B cell (primary cell): ENCODE measurements around the gene STRADA. TPM values are rescaled to one million over a fixed set of nuclear protein-coding genes. Genes with fewer than 3 reads are reported as not detected.

Experiments
- ATAC-seq: fragments of 200-7000 bp; cut with Tn5 transposase; one replicate; pipeline ENCODE4 v1.10.0; 2021; ENCODE audit warnings: low read depth, mild to moderate bottlenecking, moderate number of reproducible peaks, moderate library complexity
- CTCF ChIA-PET: fragments of 350-600 bp; sonication (Branson Sonifier 250); formaldehyde crosslinking; loops from one replicate; lab custom pipeline; 2021; ENCODE audit warnings: antibody characterized with exemption, inconsistent platforms; lab: Charles Lee
- POLR2A ChIA-PET: fragments of 350-600 bp; sonication (Branson Sonifier 250); formaldehyde crosslinking; loops from one replicate; lab custom pipeline; 2021; ENCODE audit warnings: antibody characterized with exemption; lab: Charles Lee
- DNase-seq: peaks from one replicate; pipeline ENCODE4 v3.0.0; 2013
- H2AFZ ChIP-seq: 2 replicates; pipeline ENCODE4 v1.6.1; 2012; ENCODE audit warnings: mild to moderate bottlenecking, low read depth, low read length; ENCODE audit not compliant: insufficient read depth, poor library complexity, severe bottlenecking
- H3K27ac ChIP-seq, 2 donors: 1 replicate in 1 of 2; 2 replicates in 1 of 2; pipeline ENCODE4 v1.5.1; 2012 to 2013; ENCODE audit warnings: low read length in 2 of 2, mild to moderate bottlenecking in 2 of 2, moderate library complexity in 1 of 2
- H3K27me3 ChIP-seq, 4 experiments: fragments of 200-600 bp in 1 of 4; sonication (generic) in 1 of 4; replicated peaks in 1 of 4; 1 replicate in 2 of 4; 2 replicates in 2 of 4; pipeline versions ENCODE4 v1.6.1 to v1.7.0; 2013 to 2016; ENCODE audit warnings: low read length in 3 of 4, mild to moderate bottlenecking in 2 of 4, mixed read lengths in 1 of 4, moderate library complexity in 1 of 4; ENCODE audit not compliant: insufficient read depth in 4 of 4, control insufficient read depth in 3 of 4; ENCODE audit errors: control extremely low read depth in 1 of 4
- H3K36me3 ChIP-seq, 2 experiments: replicated peaks in 1 of 2; 1 replicate in 1 of 2; 2 replicates in 1 of 2; pipeline versions ENCODE4 v1.6.1 to v1.7.1; 2013; ENCODE audit warnings: low read length in 1 of 2; ENCODE audit not compliant: insufficient read depth in 2 of 2, control insufficient read depth in 1 of 2; ENCODE audit errors: control extremely low read depth in 1 of 2, extremely low read depth in 1 of 2
- H3K4me1 ChIP-seq, 2 donors: fragments of 200-600 bp in 1 of 2; sonication (generic) in 1 of 2; 1 replicate in 1 of 2; 2 replicates in 1 of 2; pipeline versions ENCODE4 v1.5.1 to v1.6.1; 2013 to 2017; ENCODE audit warnings: low read length in 2 of 2; ENCODE audit not compliant: control insufficient read depth in 2 of 2, insufficient read depth in 2 of 2
- H3K4me2 ChIP-seq: replicated peaks from 2 replicates; pipeline ENCODE3; 2012; ENCODE audit warnings: mild to moderate bottlenecking, low read depth, low read length; ENCODE audit not compliant: poor library complexity, severe bottlenecking
- H3K4me3 ChIP-seq, 5 experiments: fragments of 200-600 bp in 1 of 5; sonication (generic) in 1 of 5; 1 replicate in 3 of 5; 2 replicates in 2 of 5; pipeline versions ENCODE4 v1.5.1 to v1.7.0; 2011 to 2016; ENCODE audit warnings: low read length in 4 of 5, mild to moderate bottlenecking in 4 of 5, low read depth in 2 of 5, control low read depth in 1 of 5, moderate library complexity in 1 of 5; ENCODE audit not compliant: insufficient read depth in 1 of 5; ENCODE audit errors: control extremely low read depth in 1 of 5, extremely low read depth in 1 of 5
- H3K79me2 ChIP-seq: fragments of 200-600 bp; sonication (generic); one replicate; pipeline ENCODE4 v1.6.0; 2016; ENCODE audit warnings: low read length; ENCODE audit not compliant: control insufficient read depth, insufficient read depth
- H3K9ac ChIP-seq: fragments of 200-600 bp; sonication (generic); 2 replicates; pipeline ENCODE4 v1.6.1; 2017; ENCODE audit warnings: mild to moderate bottlenecking, low read length, moderate library complexity
- H3K9me3 ChIP-seq, 3 donors: one replicate each; pipeline versions ENCODE4 v1.6.1 to v1.7.1; 2013; ENCODE audit warnings: low read length in 2 of 3; ENCODE audit not compliant: control insufficient read depth in 2 of 3, insufficient read depth in 1 of 3; ENCODE audit errors: control extremely low read depth in 1 of 3
- H4K20me1 ChIP-seq: 2 replicates; pipeline ENCODE4 v1.6.0; 2012; ENCODE audit warnings: mild to moderate bottlenecking, low read length; ENCODE audit not compliant: insufficient read depth, control insufficient read depth, poor library complexity, severe bottlenecking
- H3K27ac Mint-ChIP-seq: one replicate; pipeline ENCODE4 v1.8.0; 2021; ENCODE audit warnings: mixed read lengths
- H3K27me3 Mint-ChIP-seq: one replicate; pipeline ENCODE4 v1.8.0; 2021; ENCODE audit warnings: mixed read lengths
- H3K4me1 Mint-ChIP-seq: one replicate; pipeline ENCODE4 v1.8.0; 2021; ENCODE audit warnings: mixed read lengths
- H3K4me3 Mint-ChIP-seq: one replicate; pipeline ENCODE4 v1.8.0; 2021; ENCODE audit warnings: mixed read lengths
- H3K9me3 Mint-ChIP-seq: one replicate; pipeline ENCODE4 v1.8.0; 2022; ENCODE audit warnings: mixed read lengths; ENCODE audit not compliant: insufficient read depth
- CTCF ChIP-seq: fragments of 200-600 bp; IDR thresholded peaks from one replicate; pipeline ENCODE4 v1.8.0; 2022; ENCODE audit warnings: antibody characterized with exemption, mild to moderate bottlenecking
- EZH2 ChIP-seq: IDR thresholded peaks from 2 replicates; pipeline ENCODE4 v1.6.1; 2012; ENCODE audit warnings: borderline replicate concordance, low read depth, mild to moderate bottlenecking, moderate library complexity, low read length; ENCODE audit not compliant: insufficient read depth, poor library complexity, severe bottlenecking
- WGBS: methylation state at CpG from one replicate; pipeline ENCODE4 v1.1.5; 2013; ENCODE audit warnings: missing lambda C conversion rate; ENCODE audit not compliant: insufficient coverage; 5-methylcytosine and 5-hydroxymethylcytosine counted together
- intact Hi-C: fragments of 100-400 bp; cut with micrococcal nuclease; formaldehyde crosslinking; loops from one replicate; pipeline ENCODE4 v1.10.0; 2022
- polyA plus RNA-seq: library from polyadenylated mRNA; depleted of rRNA; stranded (reverse); fragments of >200 nt; gene quantifications from 2 replicates; pipeline ENCODE4 v1.2.3, GENCODE V29; 2012
- total RNA-seq, 2 donors: library from RNA; stranded (reverse); fragments of 120-200 nt in 1 of 2; gene quantifications; 1 replicate in 1 of 2; 2 replicates in 1 of 2; pipeline versions ENCODE4 v1.2.3 to v1.2.4, GENCODE V29; 2013 to 2022

The STRADA gene
- total and polyA plus RNA-seq, 2 donors (not counting 1 experiment from before 2014, with no cell fraction given) = 48.1 to 93.2 TPM

DNA sequence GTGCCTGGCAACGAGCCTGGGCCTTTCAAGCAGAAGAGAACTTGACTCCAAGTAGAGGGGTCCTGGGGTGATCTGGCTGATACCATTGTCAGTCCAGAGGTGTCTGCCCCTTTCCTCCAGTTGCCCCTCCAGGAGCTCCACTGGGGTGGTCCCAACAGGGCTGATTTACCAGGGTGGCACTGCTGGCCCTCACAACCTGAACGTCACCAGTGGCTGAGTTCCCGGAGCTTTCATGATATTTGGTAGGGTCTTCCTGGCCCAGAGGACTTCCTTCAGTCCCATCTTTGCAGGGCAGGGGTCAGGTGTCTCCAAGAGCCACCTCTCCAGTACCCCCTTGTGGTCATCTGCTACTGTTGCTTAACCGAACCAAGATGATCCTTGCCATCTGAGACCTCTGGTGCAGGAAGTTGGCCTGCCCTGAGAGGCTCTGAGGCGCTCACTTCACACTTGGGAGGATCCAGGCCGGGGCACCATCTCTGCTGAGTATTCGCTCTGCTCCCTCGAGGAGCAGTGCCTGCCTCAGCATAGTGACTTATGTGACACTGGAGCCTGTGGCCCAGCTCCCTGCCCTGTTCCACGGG lies 45.1 kb downstream of the STRADA start:
- CTCF ChIA-PET = interaction anchor here (0.9 to 4.0 kb wide), 11 partner anchors 13 to 271 kb away, joined by 3 to 82 read pairs (median 4); partner anchors contain the start of genes CCDC47, DDX42, FTSJ3 and MAP3K3
- TF ChIP-seq EZH2 (no peak), CTCF (peak; percentile 40)
- Mint-ChIP-seq H3K9me3 (no peaks in the 10 kb centered on the region), H3K4me1 (peaks cover 56% of the 10 kb centered on the region), H3K27me3 (no peaks in the 10 kb centered on the region), H3K27ac (peak overlapping the region; percentile 98), H3K4me3 (peak overlapping the region; percentile 94)
- POLR2A ChIA-PET = interaction anchor here (0.7 to 10.6 kb wide), 8 partner anchors 10 to 152 kb away, joined by 3 to 113 read pairs (median 26); partner anchors contain the start of genes CCDC47, DDX42, MAP3K3 and STRADA
- Histone ChIP-seq H3K4me1 (peaks cover 47 to 56% of the 10 kb centered on the region in 2 donors), H3K9ac (peak overlapping the region; percentile 93), H3K4me3 (peak overlapping the region in 4 of 5 experiments; percentile 95 to 100 (median 97)), H3K4me2 (peak overlapping the region; percentile 99), H4K20me1 (peaks cover 51% of the 10 kb centered on the region), H3K27ac (peak overlapping the region; percentile 75 to 82), H2AFZ (no peak overlapping the region), H3K79me2 (peaks cover 42% of the 10 kb centered on the region), H3K36me3 (peaks cover 0 to 52% of the 10 kb centered on the region in 2 experiments), H3K9me3 (peaks cover 0 to 6% (median 0%) of the 10 kb centered on the region in 3 donors), H3K27me3 (no peaks in the 10 kb centered on the region)
- WGBS = 32% methylated on average over 9 of the region's 9 CpGs
- ATAC-seq (no peak), DNase-seq (peak; percentile 74)
- intact Hi-C loops = loop anchor here (2.0 to 5.0 kb wide), 3 partner anchors 138 to 269 kb away; partner anchors contain the start of gene CYB561

- H3K4me3 ChIP-seq = peak overlapping the region in 1 of 5 experiments; percentile 18
- peak overlapping the region; percentile 98 for H3K27ac Mint-ChIP-seq
- peak overlapping the region; percentile 75 to 82 for H3K27ac ChIP-seq
- no peak overlapping the region for H3K9ac ChIP-seq
- TF ChIP-seq EZH2 (no peak), CTCF (no peak)
- no peak for DNase-seq
- ChIA-PET POLR2A (interaction anchor here (1.9 to 10.6 kb wide), 5 partner anchors 10 to 79 kb away, joined by 4 to 113 read pairs (median 71); partner anchors contain the start of genes CCDC47, DDX42, MAP3K3 and STRADA), CTCF (interaction anchor here (1.3 to 4.0 kb wide), 6 partner anchors 10 to 270 kb away, joined by 3 to 82 read pairs (median 5); no protein-coding TSS in a partner anchor)
- H3K4me3 Mint-ChIP-seq = peak overlapping the region; percentile 94
- H3K27me3 ChIP-seq = no peaks in the 10 kb centered on the region
- peaks cover 36% of the 10 kb centered on the region for H3K79me2 ChIP-seq
- peaks cover 0 to 58% of the 10 kb centered on the region in 2 experiments for H3K36me3 ChIP-seq
- H4K20me1 ChIP-seq = peaks cover 51% of the 10 kb centered on the region
- H3K9me3 Mint-ChIP-seq = no peaks in the 10 kb centered on the region
- peaks cover 0 to 2% (median 0%) of the 10 kb centered on the region in 3 donors for H3K9me3 ChIP-seq
- H3K27me3 Mint-ChIP-seq = no peaks in the 10 kb centered on the region
- intact Hi-C loops = loop anchor here (2.0 to 5.0 kb wide), 3 partner anchors 139 to 269 kb away; partner anchors contain the start of gene CYB561
- H2AFZ ChIP-seq = no peak overlapping the region
- peaks cover 41 to 50% of the 10 kb centered on the region in 2 donors for H3K4me1 ChIP-seq
- H3K4me1 Mint-ChIP-seq = peaks cover 53% of the 10 kb centered on the region
- 83% methylated on average over 2 of the region's 6 CpGs for WGBS
- ATAC-seq = no peak
- peak overlapping the region; percentile 99 for H3K4me2 ChIP-seq
These were observed 45.7 kb downstream of the STRADA start for GRCh38 chr17:63695889-63696288.
